SW480 (cell line): ENCODE results near the gene RNF26.
A peak's percentile ranks its signal among the peaks of the same experiment; 100 is the strongest.

Source experiments
- DNase-seq: peaks from one replicate; pipeline ENCODE4 v3.0.0-alpha.2; 2016; ENCODE audit warnings: low spot score

The RNF26 gene

DNA sequence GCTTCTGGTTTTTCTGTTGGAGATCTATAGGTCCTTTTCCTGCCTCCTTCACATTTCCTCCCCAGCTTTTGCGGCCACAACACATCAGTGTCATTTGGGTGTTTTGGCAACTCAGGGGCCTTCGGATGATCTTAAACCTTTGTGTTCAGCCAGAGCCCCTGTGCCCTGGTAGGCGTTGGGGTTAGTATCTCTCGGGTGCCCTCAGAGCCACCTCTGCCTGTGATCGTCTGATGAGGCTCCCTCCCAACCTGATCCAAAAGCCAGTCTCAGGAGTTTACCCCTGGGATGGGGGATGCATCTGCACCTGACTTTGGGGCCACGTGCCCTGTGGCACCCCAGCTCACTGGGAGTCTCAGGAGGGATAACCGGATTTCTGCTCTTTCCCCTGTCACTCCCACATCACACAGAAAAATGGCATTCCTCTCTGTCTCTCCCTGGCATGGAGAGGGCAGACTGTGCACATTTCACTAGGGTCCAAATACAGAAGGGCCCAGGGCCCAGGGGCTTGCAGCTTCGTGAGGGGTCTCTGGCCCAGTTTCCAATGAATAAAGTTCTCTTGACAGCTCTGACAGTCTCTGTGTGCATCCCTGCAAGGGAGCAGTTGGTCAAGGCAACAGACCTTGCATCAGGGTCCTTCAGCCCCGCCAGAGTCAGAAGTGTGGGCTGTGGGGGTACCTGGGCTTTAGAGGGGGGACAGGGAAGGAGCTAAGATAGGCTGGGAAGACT, 2.6 kb downstream of the RNF26 start:
- no peak for DNase-seq

DNA sequence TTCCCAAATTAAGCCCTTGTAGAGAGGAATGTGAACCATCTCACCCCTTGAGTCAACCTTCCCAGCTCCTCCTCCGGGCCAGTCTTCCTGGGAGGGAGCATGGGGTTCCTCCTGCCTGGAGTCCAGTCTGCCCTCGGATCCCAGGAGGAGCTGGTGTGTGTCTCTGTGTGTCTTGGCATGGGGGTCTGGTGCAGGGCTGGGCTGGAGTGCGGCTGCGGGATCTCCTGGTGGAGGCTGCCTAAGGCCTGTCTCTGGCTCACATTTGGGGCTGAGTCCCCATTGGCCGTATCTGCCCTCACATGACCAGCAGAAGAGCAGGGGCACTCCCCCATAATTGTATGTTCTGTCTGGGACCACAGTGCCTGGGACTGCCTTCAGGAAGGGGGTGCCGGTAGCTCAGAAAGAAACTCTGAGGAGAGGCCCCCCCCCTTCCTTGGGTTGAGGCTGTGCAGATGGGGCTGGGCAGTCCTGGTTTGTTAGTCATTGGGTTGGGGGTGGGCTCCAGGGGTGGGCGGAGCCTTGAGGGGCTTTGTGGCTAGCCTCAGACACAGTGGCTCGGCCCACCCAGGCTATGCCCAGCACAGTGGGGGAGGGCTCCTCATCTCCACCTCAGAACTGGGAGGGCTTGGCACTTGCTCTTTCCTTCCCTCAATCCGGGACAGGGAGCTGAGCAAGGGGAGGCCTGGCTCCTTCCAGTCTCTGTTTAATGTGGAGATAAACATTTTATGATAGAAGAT, 3.4 kb downstream of the RNF26 start:
- no peak for DNase-seq

DNA sequence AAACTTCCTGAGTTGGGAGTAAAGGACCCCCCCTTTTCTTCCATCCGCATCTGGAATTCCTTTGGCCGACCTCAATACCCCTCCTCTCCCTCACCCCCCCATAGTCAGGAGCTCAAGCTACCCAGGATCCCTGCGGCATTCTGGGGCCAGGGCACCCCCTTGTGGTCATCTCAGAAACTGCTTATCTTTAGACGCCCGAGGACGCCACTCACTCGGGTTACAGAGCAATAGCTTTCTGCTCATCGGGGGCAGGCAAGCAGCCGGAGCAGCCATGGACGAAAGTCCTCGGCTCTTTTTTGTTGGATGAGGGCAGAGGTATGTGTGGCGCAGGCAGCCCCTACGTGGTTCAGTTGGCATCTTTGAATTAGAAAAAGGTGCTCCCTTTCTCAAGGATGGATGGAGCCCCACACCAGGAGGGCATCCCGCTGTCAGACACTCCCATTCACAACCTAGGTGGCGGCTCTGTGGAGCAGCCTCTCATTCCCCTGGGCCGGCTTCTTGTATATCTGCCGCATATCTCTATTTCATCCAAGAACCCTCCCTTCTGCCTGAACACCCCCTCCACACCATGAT, 4.1 kb downstream of the RNF26 start:
- DNase-seq = peak; percentile 63

DNA sequence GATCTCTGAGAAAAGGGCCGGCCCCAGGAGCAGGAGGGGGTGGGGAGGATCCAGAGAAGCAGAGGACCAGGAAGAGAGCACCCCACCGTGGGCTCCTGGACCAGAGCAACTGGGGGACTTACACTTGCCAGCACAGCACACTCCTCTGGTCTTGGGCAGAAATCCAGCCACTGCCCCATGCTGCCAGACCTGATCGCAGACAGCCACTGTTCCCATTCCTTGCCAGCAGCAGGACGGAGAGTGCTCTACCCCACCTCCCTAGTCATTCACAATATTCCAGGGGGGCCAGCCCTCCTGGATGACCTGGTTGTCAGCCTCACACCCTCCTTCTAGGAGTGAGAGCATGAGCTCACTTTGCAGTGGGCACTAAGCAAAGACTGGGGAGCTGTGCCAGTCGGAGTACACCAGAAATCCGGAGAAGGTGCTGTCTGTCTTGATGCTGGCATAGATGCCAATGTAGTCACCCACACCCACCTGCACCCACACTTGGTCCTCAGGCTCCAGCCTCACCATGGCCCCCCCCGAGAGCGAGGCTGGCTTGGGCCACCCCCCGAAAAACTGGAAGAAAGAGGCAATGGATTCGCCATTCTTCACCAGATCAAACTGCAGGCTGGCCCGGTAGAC, 4.8 kb downstream of the RNF26 start:
- DNase-seq = no peak

DNA sequence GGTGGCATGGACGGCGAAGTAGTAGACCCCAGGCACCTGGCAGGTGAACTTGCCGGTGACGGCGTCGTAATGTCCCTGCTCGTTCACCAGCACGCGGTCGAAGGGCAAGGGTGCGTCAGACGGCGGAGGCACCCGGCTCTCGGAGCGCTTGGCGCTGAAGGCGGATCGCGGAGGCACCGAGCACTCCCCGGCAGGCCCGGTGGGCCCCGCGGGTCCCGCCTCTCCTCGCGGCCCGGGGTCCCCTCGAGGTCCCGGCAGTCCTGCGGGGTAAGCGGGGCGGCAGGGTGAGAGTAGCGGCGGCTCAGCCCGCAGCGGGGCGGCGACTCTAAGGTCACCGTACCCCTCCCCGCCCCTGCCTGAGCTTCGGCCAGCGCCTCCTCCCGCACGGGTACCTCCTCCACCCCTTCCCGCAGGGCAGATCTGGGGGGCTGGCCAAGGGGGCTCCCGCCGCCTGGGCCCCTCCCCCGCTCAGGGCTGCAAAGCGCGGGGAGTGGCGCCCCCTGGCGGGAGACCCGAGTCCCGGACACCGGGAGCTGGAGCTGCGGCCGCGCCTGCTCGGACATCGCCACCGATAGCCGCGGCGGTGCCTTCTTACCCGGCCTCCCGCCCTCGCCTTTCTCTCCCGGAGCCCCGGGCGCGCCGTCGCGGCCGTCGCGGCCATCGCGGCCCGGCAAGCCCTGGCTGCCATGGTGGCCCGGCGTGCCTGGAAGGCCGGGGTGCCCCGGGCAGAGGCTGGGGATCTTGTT, 5.4 kb downstream of the RNF26 start:
- DNase-seq = no peak

DNA sequence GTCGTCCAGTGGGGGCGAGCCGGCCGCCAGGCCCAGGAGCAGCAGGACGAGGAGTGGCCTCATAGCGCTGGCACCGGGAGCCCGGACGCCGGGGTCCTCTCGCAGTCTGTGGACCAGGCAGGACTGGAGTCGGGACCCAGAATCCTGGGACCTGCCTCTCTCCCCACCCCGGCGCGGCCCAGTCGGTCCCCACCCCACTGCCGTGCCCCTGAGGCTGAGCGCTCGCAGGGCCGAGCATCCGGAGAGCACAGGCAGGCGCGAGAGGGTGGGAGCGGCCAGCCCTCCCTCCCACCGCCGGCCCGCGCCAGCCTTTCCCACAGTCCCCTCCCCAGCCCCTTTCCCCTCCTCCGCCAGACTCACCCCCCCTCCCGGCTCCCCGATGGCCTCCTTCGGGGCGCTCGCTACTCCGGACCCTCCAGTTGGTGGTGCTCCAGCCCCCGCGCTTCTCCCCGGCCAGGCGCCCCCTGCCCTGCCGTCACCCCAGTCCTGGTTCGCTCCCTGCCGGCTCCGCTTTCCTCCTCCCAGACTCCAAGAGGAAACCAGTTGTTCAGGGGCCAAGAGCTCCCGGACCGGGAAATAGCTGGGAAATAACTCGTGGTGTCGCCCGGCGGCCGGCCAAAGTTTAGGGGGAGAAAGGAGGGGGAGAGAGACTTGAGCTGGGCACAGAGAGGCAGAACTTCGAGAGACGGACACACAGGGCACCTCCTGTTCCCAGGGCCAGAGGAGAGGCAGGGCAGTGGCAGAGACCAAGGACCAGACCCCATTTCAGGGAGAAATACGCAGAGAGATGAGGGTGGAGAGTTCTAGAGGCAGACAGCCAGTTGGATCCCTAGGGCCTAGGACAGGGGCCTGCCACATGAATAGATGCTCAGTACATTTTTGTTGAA, 6.3 kb downstream of the RNF26 start, which contains the start of gene C1QTNF5:
Gene C1QTNF5, minus strand, starts transcription at position 549 of the 887 bp plus-strand sequence. Its CDS starts 486 bp downstream, at position 63.
- no peak for DNase-seq

DNA sequence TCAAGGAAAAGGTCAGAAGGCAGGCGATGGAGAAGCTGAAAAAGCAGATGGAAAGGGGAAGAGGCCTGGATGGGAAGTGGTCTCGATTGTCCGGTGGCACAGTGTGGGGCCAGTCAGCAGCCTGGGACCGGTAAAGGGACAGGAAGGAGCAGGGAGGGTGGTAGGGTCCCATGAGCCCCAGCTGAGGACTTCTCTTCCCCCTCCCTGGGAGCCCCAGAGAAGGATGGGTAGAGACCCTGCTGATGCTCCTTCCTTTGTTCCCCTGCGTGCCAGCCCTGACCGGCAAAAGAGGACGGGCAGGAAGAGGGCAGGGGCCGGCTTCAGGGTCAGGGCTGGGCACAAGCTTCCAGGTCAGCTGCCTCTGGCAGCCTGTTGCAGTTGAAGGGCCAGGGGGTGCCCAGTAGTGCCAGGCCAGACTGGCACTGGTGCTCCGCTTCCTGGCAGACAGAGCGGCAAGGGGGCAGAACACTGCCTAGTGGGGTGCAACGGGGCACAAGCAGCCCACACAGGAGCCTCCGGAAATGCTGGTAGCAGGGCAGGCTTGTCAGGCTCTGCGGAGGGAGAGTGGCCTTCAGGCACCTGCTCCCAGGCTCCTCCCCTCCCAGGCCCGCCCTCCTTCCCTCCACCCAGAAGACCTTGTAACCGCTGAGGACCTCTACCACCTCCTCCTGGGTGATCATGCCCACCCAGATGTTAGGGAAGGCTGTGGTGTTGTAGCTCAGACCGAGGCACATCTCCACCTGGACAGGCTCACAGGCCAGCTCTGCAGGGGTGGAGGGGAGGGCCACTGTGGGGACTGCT, 7.1 kb downstream of the RNF26 start:
- DNase-seq = no peak

DNA sequence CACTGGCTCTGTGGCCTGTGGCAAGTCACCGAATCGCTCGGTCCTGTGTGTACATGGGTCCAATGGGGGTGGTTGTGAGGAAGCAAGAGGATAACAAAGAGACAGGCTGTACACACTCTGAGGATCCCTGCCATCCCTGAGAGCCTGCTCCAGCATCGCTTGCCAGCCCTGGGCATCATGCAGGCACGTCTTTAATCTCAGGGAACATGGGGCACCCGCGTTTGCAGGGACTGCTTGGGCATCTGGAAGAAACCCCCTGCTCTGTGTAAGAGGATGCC, 7.6 kb downstream of the RNF26 start:
- no peak for DNase-seq

DNA sequence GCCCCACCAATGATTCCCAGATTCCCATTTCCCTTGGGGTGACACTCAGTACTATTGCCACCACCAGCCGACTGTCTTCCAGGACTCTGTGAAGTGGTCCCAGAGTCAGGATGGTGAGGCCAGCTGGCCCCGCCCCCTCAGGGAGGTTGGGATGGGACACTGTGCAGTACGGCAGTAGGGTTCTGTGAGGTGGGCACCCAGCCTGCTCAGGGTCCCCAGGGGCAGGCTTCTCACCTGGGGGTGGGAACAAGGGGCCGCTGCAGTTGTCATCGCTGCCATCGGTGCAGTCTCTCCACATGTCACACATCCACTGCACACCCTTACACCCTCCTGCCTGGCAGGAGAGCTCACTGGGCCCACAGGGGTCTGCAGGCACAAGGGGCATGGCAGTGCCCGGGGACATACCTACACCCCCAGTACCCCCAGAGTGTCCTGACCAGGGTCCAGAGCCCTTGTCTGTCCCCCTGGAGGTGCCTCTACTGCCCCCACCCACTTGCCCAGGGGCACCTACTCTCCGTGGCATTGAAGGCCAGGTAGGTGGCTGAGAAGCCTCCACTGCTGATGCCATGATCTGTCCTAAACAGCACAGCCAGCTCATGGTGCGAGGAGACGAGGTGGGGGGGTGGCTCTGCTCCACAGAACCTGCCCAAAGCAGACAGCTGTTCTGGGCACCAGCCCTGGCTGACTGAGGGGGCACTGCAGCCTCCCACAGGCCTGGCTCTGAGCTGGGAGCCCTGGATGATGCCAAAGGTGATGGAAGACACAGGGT, 8.2 kb downstream of the RNF26 start:
- no peak for DNase-seq

DNA sequence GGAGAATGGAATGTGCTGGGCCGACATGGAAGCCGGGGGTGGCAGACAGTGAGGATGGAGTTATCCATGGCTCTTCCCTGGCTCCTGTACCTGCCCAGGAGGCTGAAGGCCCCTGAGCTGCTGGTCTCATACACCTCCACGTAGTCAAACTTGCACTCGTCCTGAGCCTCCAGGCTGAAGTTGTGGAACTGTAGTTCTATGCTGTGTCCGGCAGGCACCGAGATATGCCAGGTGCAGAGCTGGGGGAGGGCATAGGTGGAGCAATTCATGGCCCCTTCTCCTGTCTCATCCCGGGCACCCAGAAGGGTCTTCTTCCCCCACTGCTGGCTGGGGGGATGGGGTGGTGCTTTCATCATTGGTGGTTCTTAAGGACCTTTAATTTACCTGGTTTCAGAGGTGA, 9.4 kb downstream of the RNF26 start:
- no peak for DNase-seq

DNA sequence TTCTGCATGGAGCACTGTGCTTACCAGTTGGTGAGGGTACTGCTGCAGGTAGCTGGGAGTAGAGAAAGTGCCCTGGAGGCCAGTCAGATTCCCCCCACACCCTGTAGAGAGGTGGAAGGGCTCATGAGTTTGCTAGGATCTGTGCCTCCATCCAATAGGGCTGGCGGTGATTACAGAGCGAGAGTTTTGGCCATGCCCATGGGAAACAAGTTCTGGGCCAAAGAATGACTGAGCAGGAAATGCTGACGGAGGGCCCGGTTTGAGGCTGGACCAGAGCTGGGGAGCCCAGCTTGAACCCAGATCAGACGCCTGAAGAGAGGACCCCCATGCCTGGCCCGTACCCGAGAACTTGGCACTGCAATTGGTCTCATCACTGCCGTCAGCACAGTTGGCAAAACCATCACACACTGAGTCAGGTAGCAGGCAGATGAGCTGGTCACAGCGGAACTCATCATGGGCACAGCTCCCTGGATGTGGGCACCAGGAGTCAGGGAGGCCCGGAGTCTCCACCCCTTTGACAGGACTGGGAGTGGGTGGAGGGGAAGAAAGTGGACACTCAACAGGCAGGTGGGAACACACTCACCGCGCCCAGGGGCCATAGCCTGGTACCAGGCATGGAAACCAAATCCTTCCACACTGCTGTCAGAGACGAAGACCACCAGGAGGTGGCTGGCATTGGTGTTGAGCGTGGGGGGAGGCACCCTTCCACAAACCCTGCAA, 10.1 kb downstream of the RNF26 start:
- DNase-seq = no peak

DNA sequence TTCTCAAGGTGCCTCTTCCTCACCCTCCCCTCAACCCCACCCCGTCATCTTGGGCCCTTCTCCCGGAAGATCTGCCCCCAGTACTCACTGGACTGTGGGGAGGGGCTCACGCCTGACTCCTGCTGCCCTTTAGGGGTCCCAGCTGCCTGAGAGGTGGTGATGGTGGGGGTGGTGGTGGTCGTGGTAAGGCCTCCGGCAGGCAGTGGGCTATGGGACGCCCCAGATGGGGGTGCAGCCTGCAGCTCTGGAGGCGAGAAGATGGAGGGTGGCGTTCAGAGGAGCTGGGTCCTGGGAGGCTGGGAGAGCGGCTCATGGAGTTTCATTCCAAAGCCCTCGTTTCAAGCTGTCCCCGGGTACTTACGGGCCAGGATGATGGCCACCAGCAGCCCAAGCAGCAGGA, 11.4 kb downstream of the RNF26 start:
- DNase-seq = no peak

DNA sequence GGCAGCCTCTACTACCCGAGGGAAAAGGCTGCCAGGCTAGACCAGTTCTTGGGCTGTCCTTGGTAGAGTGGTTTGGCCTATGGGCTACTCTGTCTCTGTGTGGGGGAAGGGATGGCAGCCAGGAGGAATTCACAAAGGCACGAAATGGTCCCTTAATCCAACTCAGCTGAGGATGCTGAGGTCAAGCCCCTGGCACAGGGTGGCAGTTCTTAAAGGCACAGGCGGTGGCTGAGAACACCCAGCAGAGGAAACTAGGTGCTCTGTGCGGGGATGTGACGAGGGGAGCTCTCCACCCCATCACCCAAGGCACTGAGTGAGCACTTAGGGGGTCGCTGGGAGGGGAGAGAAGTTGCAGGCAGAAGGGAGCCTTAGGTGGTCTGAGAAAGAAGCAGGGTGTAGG, 12.3 kb downstream of the RNF26 start, which contains the start of gene MFRP:
Gene MFRP, minus strand, starts transcription at position 101 of the 400 bp plus-strand sequence. CDS start 192 bp downstream, outside the sequence.
- no peak for DNase-seq

DNA sequence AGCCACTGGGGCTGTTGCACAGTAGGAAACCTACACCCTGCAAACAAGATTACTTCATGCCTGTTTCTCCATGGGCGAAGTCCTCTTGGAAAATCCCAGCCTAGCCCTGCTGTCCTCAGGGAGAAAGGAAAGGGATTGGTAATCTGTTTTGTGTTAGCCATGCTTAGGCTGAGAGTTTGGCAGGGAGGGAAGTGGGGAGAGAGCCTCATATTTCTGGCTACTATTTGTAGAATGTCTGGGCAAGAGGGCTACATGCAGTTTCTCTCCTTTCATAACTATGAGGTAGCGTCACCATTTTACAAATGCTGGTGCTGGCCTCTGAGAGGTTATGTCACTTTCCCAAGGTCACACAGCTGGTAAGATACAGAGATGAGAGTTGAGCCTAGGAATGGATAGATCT, 12.9 kb downstream of the RNF26 start:
- no peak for DNase-seq

DNA sequence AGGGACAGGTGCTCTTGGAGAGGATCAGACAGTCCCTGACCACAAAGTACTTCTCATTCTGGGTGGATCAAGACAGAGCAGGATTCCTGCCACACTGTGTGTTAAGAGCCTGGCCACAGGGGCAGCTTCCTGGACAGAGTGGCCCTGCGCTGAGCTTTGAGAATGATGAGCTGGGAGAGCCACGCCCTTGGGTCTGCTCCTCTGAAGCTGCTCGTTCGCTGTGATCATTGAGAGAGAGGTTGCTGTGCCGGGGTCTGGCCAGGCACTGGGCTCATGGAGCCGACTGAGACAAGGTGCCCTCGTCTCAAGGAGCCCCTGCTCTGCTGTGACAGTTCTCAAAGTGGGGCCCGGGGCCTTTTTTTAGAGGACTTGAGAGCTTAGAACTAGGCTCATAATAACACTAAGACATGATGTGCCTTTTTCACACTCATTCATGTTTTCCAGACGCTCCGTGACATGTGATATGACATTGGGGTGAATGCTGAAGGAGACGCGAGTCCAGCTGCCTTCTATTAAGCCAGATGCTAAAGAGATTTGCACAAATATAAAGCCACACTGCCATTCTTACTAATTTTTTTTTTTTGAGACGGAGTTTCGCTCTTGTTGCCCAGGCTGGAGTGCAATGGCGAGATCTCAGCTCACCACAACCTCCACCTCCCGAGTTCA, 13.7 kb downstream of the RNF26 start:
- DNase-seq = no peak

DNA sequence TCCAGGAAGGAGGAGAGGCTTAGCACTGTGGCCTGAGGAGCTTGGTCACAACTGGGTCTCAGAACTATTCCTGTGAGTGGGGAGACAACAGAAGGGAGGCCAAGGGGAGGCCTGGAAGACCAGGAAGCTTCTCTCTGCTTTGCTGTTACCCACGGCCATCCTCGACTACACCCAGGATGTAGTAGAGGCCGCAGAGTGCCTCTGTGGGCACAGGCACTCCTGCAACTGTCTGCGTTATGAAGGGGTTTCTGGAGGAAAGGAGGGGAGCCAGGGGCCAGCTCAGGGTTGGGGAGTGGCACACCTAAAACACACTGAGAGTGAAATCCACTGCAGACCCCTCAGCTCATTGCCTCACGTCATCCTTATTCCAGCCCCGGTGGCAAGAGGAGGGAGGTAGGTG, 16.0 kb downstream of the RNF26 start:
- no peak for DNase-seq

DNA sequence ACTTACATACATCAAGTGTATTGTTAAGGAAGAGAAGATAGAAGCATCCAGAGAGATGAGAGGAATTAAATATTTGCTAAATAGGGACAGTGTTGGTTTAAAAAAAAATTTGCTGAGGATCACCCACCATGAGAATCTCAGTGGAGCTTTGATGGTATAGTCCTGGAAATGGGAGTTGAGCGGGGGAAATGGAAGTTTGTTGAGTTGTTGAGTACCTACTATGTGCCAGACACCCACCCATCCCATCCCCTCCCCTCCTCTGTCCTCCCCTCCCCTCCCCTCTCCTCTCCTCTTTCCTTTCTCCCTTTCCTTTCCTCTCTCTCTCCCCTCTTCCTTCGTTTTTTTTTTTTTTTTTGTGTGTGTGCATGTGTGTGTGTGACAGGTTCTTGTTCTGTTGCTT, 16.9 kb downstream of the RNF26 start:
- no peak for DNase-seq

DNA sequence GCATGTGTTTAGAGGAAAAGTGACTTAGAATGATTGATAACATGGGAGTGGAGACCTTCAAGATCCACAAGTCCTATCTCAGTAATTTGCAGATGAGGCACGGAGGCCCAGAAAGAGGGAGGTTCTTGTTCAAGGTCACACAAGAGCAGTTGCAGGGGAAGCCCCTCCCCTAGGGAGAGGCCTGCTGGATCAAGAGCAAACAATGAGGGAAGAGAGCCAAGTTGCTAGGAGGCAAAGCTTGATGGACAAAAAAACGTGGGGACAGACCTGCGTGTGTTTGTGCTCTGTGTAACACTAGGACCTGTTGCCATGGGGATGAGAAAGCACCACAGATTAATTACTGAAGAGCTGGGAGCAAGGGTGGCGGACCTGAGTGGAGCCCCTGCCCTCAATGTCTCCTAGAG, 18.5 kb downstream of the RNF26 start:
- no peak for DNase-seq
